ENCODE data around the gene COA1.
"Not testable (repeated sequence)": the region's sequence is repeated elsewhere in the genome, so short reads cannot be mapped to it uniquely, and the experiment has no call there.

The COA1 gene

GRCh38 chr7:43649755-43650274 lies 79.5 kb downstream of the COA1 start:
- peak; percentile 69 for DNase-seq

- no peak for DNase-seq
Observed at GRCh38 chr7:43648473-43649406, 80.6 kb downstream of the COA1 start.

- peak; percentile 98 for DNase-seq
Observed at GRCh38 chr7:43647673-43648472, 81.5 kb downstream of the COA1 start.

- peak; percentile 96 for DNase-seq
Observed at GRCh38 chr7:43647339-43647672, 82.0 kb downstream of the COA1 start.

- no peak for DNase-seq
Observed at GRCh38 chr7:43646603-43647338, 82.6 kb downstream of the COA1 start.

GRCh38 chr7:43645699-43646226 lies 83.6 kb downstream of the COA1 start:
- DNase-seq: no peak

GRCh38 chr7:43643846-43644245 lies 85.5 kb downstream of the COA1 start:
- DNase-seq: no peak

- DNase-seq: no peak
Observed at GRCh38 chr7:43642897-43643630, 86.3 kb downstream of the COA1 start.

- no peak for DNase-seq
Observed at GRCh38 chr7:43640679-43641078, 88.6 kb downstream of the COA1 start.

GRCh38 chr7:43639858-43640491 lies 89.3 kb downstream of the COA1 start:
- DNase-seq: no peak

GRCh38 chr7:43637114-43637806 lies 92.1 kb downstream of the COA1 start:
- no peak for DNase-seq

GRCh38 chr7:43636093-43636492 lies 93.2 kb downstream of the COA1 start:
- peak; percentile 95 for DNase-seq

GRCh38 chr7:43634384-43634783 lies 94.9 kb downstream of the COA1 start:
- no peak for DNase-seq

- DNase-seq: no peak
Observed at GRCh38 chr7:43632746-43633145, 96.6 kb downstream of the COA1 start.

GRCh38 chr7:43631559-43631958 lies 97.8 kb downstream of the COA1 start:
- no peak for DNase-seq

GRCh38 chr7:43630482-43630881 lies 98.8 kb downstream of the COA1 start:
- DNase-seq: no peak

GRCh38 chr7:43629857-43630256 lies 99.5 kb downstream of the COA1 start:
- no peak for DNase-seq

- no peak for DNase-seq
Observed at GRCh38 chr7:43628431-43628830, 100.9 kb downstream of the COA1 start.

GRCh38 chr7:43627798-43628197 lies 101.5 kb downstream of the COA1 start:
- not testable (repeated sequence) for DNase-seq

- DNase-seq: no peak
Observed at GRCh38 chr7:43626695-43627094, 102.6 kb downstream of the COA1 start.

GRCh38 chr7:43625980-43626379 lies 103.3 kb downstream of the COA1 start:
- DNase-seq: no peak

All from NCI-H226 (cell line).